ENCODE data around the gene CARD11. TPM values are rescaled to one million over a fixed set of nuclear protein-coding genes. Genes with fewer than 3 reads are reported as not detected.

CARD11 gene
- total and polyA plus RNA-seq, 2 of the 4 experiments (the other 2 are of a cell fraction), result 0.18 to 0.26 TPM

- no peaks in the 10 kb centered on the region for H3K9me1 ChIP-seq (ENCODE audit: insufficient read depth, low read length)
- no peak overlapping the region for H3K4me2 ChIP-seq (ENCODE audit: low read depth, low read length)
- WGBS, 2 experiments (ENCODE audit: extremely low coverage in 2 of 2, insufficient read length in 1 of 2), result 91% methylated on average over 6 of the region's 12 CpGs; no CpG with 5 or more reads in 1 of the 2 experiments
- DNase-seq (no peak), ATAC-seq (ENCODE audit: low read depth) (no peak)
- H2BK5ac ChIP-seq (ENCODE audit: low read depth, low read length, poor library complexity, severe bottlenecking), result no peak overlapping the region
- H3K27ac ChIP-seq (ENCODE audit: insufficient read depth, low read length), result no peak overlapping the region
- no peaks in the 10 kb centered on the region for H3K4me1 ChIP-seq (ENCODE audit: control insufficient read depth, insufficient read depth, low read length)
- dilution Hi-C loops (cut with HindIII; ENCODE audit: low sequenced_read_pairs, unreplicated experiment) (no loop called here), in situ Hi-C loops (cut with MboI; ENCODE audit: low sequenced_read_pairs) (no loop called here), intact Hi-C loops (cut with micrococcal nuclease) (no loop called here)
- no peak overlapping the region for H4K8ac ChIP-seq (ENCODE audit: low read depth in 2 of 2, low read length in 2 of 2)
- H2BK15ac ChIP-seq (ENCODE audit: low read depth, low read length), result no peak overlapping the region
- no peak overlapping the region for H2BK20ac ChIP-seq (ENCODE audit: low read depth, low read length)
- no peak overlapping the region for H3K14ac ChIP-seq (replicated peaks; ENCODE audit: low read depth, low read length)
- H3K56ac ChIP-seq (ENCODE audit: extremely low read depth, insufficient read depth, low read length), result no peak overlapping the region
- no TSS peak for BruUV-seq (replicated peaks)
- no peak overlapping the region for H2AK9ac ChIP-seq (replicated peaks; ENCODE audit: low read depth, low read length, poor library complexity)
- no peak overlapping the region for H2AFZ ChIP-seq (replicated peaks; ENCODE audit: low read length, poor library complexity)
- H4K20me1 ChIP-seq (ENCODE audit: insufficient read depth, low read length), result no peaks in the 10 kb centered on the region
- H4K5ac ChIP-seq (ENCODE audit: low read depth, low read length), result no peak overlapping the region
- no peak overlapping the region for H3K23ac ChIP-seq (ENCODE audit: low read depth, low read length)
- no peaks in the 10 kb centered on the region for H3K36me3 ChIP-seq (ENCODE audit: control insufficient read depth, insufficient read depth, low read length)
- H3K9ac ChIP-seq (ENCODE audit: low read depth, low read length), result no peak overlapping the region
- no peaks in the 10 kb centered on the region for H3K9me3 ChIP-seq (ENCODE audit: control insufficient read depth, insufficient read depth, low read length)
- H2AK5ac ChIP-seq (ENCODE audit: low read depth, low read length), result no peak overlapping the region
- no peak overlapping the region for H3K4me3 ChIP-seq (ENCODE audit: insufficient read depth, low read depth, low read length)
- no peaks in the 10 kb centered on the region; the same call in 1 of the 2 replicates for H3K27me3 ChIP-seq (ENCODE audit: control insufficient read depth, insufficient read depth, low read length)
- no peak overlapping the region for H4K91ac ChIP-seq (ENCODE audit: insufficient read depth, low read depth, low read length)
- H3K79me1 ChIP-seq (ENCODE audit: low read depth in 1 of 2, low read length in 2 of 2), result no peaks in the 10 kb centered on the region
- no peak for TF ChIP-seq POLR2A (IDR thresholded peaks at IDR 0.05; ENCODE audit: low read depth, low read length)
- TF ChIP-seq USF2 (IDR thresholded peaks at IDR 0.05; ENCODE audit: low read depth, low read length), result no peak
- TF ChIP-seq CTCF (conservative IDR thresholded peaks at IDR 0.05; ENCODE audit: low read depth, low read length), result no peak
- ChIA-PET POLR2A (ENCODE audit: unreplicated experiment) (no interaction called here), CTCF (no interaction called here)
- no peak overlapping the region for H3K4ac ChIP-seq (ENCODE audit: low read depth, low read length)
- no peak overlapping the region for H2BK120ac ChIP-seq (ENCODE audit: low read depth, low read length)
- H3K18ac ChIP-seq (ENCODE audit: low read depth, low read length), result no peak overlapping the region
Observed at GRCh38 chr7:2941216-2941859, 102.3 kb downstream of the CARD11 start.

Data from IMR-90 (cell line).